ENCODE results near the gene PDZD11. TPM values are rescaled to one million over a fixed set of nuclear protein-coding genes. Genes with fewer than 3 reads are reported as not detected.

Gene PDZD11
- total and polyA plus RNA-seq, 9 of the 15 experiments (the other 6 are each of a cell fraction or from before 2014, with no cell fraction given), result 21.9 to 109 (median 36.4) TPM

GRCh38 chrX:70268034-70268433 lies 21.7 kb downstream of the PDZD11 start, which contains the start of gene ARR3 (continued):
- TF ChIP-seq NCOA4 (IDR thresholded peaks at IDR 0.05; ENCODE audit: partially characterized antibody) (no peak), ZHX1 (conservative IDR thresholded peaks at IDR 0.05; ENCODE audit: low read length) (no peak), COPS2 (conservative IDR thresholded peaks at IDR 0.05) (no peak), GATA2 (CRISPR knock-in tag; IDR thresholded peaks at IDR 0.05) (no peak), MCM3 (IDR thresholded peaks at IDR 0.05) (no peak), ID3 (CRISPR knock-in tag; IDR thresholded peaks at IDR 0.05) (no peak), ID3 (tag; IDR thresholded peaks at IDR 0.05) (no peak), ZNF717 (CRISPR knock-in tag; IDR thresholded peaks at IDR 0.05) (no peak), RHOXF2B (CRISPR knock-in tag; conservative IDR thresholded peaks at IDR 0.05) (no peak), ILK (tag; IDR thresholded peaks at IDR 0.05; ENCODE audit: borderline replicate concordance, low read depth) (no peak)
